HepG2 (cell line): ENCODE measurements around the gene INA. TPM values are rescaled to one million over a fixed set of nuclear protein-coding genes. Genes with fewer than 3 reads are reported as not detected.

Source experiments
- ASH2L ChIP-seq: fragments of 300-600, 200-600 bp; sonication (generic); IDR thresholded peaks from 2 replicates; pipeline ENCODE4 v1.7.0; 2017; ENCODE audit warnings: low read depth, mild to moderate bottlenecking, moderate library complexity, mixed read lengths, low read length; ENCODE audit not compliant: insufficient read length
- FOXM1 ChIP-seq: sonication (generic); formaldehyde crosslinking; IDR thresholded peaks from 2 replicates; pipeline ENCODE4 v1.5.0; 2020; ENCODE audit warnings: missing genetic modification reagents
- HNF4G ChIP-seq, 2 experiments: sonication (generic) in 1 of 2; formaldehyde crosslinking in 1 of 2; IDR thresholded peaks; 2 replicates each; pipeline versions ENCODE4 v1.4.0 to v1.6.1; 2011 to 2020; ENCODE audit warnings: borderline replicate concordance in 2 of 2, low read depth in 2 of 2, mild to moderate bottlenecking in 2 of 2, low read length in 1 of 2, missing genetic modification reagents in 1 of 2, moderate library complexity in 1 of 2
- NPAS2 ChIP-seq: sonication (generic); formaldehyde crosslinking; IDR thresholded peaks from 2 replicates; pipeline ENCODE4 v1.8.0; 2022; ENCODE audit warnings: mild to moderate bottlenecking, missing genetic modification reagents, borderline replicate concordance
- RARA ChIP-seq: IDR thresholded peaks from 2 replicates; pipeline ENCODE4 v1.6.1; 2016; ENCODE audit warnings: missing genetic modification reagents, missing compliant biosample characterization
- SOX6 ChIP-seq, 2 experiments: fragments of 450-650 bp in 1 of 2; sonication (generic) in 1 of 2; formaldehyde crosslinking in 1 of 2; IDR thresholded peaks; 2 replicates each; pipeline versions ENCODE4 v1.4.0 to v1.6.1; 2017 to 2020; ENCODE audit warnings: antibody characterized with exemption in 1 of 2, mild to moderate bottlenecking in 1 of 2, missing genetic modification reagents in 1 of 2
- TCF7 ChIP-seq: sonication (generic); IDR thresholded peaks from 2 replicates; pipeline ENCODE4 v1.6.1; 2016; ENCODE audit warnings: antibody characterized with exemption, low read depth
- TEAD3 ChIP-seq: optimal IDR thresholded peaks from 2 replicates; pipeline ENCODE3; 2016; ENCODE audit warnings: borderline replicate concordance
- ZNF337 ChIP-seq: sonication (generic); formaldehyde crosslinking; IDR thresholded peaks from 2 replicates; pipeline ENCODE4 v1.5.1; 2020; ENCODE audit warnings: missing genetic modification reagents, low read depth, mild to moderate bottlenecking, borderline replicate concordance
- ZNF362 ChIP-seq: sonication (generic); formaldehyde crosslinking; IDR thresholded peaks from 2 replicates; pipeline ENCODE4 v1.4.0; 2020; ENCODE audit warnings: missing genetic modification reagents, mild to moderate bottlenecking, borderline replicate concordance
- polyA plus RNA-seq, 8 experiments: library from polyadenylated mRNA; depleted of rRNA in 3 of 8; stranded (reverse) in 7 of 8; unstranded in 1 of 8; fragments of >200 nt; fragmentation: Illumina TruSeq in 4 of 8; extraction: Trizol in 4 of 8; gene quantifications; 2 replicates each; pipeline versions ENCODE4 v1.2.1 to v1.2.3, GENCODE V29; 2011 to 2016; ENCODE audit warnings: low read depth in 4 of 8, missing spikeins in 1 of 8, mixed read lengths in 1 of 8; ENCODE audit not compliant: insufficient read depth in 1 of 8
- total RNA-seq, 5 experiments: library from RNA; depleted of rRNA; stranded (reverse); fragments of >200 nt; fragmentation: Illumina TruSeq; extraction: Trizol; gene quantifications; 2 replicates each; pipeline ENCODE4 v1.2.3, GENCODE V29; 2016; ENCODE audit warnings: low read depth in 1 of 5
- TF ChIP-seq, protein P1 (sequence below): sonication (generic); formaldehyde crosslinking; IDR thresholded peaks from 2 replicates; pipeline ENCODE4 v1.4.0; 2020; ENCODE audit warnings: low read depth, missing genetic modification reagents
- TF ChIP-seq, protein P2 (sequence below): sonication (generic); formaldehyde crosslinking; IDR thresholded peaks from 2 replicates; pipeline ENCODE4 v1.5.1; 2020; ENCODE audit warnings: mild to moderate bottlenecking, missing genetic modification reagents, borderline replicate concordance
- TF ChIP-seq, protein P3 (sequence below): IDR thresholded peaks from 2 replicates; pipeline ENCODE4 v1.4.0; 2020; ENCODE audit warnings: mild to moderate bottlenecking, missing genetic modification reagents

INA gene
- total and polyA plus RNA-seq, 2 of the 13 experiments (the other 11 are each of a cell fraction or from before 2014, with no cell fraction given), result 0.04 to 0.13 TPM

- TF ChIP-seq, protein P1, sequence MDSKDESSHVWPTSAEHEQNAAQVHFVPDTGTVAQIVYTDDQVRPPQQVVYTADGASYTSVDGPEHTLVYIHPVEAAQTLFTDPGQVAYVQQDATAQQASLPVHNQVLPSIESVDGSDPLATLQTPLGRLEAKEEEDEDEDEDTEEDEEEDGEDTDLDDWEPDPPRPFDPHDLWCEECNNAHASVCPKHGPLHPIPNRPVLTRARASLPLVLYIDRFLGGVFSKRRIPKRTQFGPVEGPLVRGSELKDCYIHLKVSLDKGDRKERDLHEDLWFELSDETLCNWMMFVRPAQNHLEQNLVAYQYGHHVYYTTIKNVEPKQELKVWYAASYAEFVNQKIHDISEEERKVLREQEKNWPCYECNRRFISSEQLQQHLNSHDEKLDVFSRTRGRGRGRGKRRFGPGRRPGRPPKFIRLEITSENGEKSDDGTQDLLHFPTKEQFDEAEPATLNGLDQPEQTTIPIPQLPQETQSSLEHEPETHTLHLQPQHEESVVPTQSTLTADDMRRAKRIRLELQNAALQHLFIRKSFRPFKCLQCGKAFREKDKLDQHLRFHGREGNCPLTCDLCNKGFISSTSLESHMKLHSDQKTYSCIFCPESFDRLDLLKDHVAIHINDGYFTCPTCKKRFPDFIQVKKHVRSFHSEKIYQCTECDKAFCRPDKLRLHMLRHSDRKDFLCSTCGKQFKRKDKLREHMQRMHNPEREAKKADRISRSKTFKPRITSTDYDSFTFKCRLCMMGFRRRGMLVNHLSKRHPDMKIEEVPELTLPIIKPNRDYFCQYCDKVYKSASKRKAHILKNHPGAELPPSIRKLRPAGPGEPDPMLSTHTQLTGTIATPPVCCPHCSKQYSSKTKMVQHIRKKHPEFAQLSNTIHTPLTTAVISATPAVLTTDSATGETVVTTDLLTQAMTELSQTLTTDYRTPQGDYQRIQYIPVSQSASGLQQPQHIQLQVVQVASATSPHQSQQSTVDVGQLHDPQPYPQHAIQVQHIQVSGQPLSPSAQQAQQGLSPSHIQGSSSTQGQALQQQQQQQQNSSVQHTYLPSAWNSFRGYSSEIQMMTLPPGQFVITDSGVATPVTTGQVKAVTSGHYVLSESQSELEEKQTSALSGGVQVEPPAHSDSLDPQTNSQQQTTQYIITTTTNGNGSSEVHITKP, result 0 out of 2 replicates have a peak, but pooled peaks have one; percentile 27
- TF ChIP-seq TEAD3 (CRISPR knock-in tag), result peak; percentile 99
- TF ChIP-seq NPAS2 (CRISPR knock-in tag), result no peak
- TF ChIP-seq ASH2L, result peak; percentile 48
- TF ChIP-seq, protein P2, sequence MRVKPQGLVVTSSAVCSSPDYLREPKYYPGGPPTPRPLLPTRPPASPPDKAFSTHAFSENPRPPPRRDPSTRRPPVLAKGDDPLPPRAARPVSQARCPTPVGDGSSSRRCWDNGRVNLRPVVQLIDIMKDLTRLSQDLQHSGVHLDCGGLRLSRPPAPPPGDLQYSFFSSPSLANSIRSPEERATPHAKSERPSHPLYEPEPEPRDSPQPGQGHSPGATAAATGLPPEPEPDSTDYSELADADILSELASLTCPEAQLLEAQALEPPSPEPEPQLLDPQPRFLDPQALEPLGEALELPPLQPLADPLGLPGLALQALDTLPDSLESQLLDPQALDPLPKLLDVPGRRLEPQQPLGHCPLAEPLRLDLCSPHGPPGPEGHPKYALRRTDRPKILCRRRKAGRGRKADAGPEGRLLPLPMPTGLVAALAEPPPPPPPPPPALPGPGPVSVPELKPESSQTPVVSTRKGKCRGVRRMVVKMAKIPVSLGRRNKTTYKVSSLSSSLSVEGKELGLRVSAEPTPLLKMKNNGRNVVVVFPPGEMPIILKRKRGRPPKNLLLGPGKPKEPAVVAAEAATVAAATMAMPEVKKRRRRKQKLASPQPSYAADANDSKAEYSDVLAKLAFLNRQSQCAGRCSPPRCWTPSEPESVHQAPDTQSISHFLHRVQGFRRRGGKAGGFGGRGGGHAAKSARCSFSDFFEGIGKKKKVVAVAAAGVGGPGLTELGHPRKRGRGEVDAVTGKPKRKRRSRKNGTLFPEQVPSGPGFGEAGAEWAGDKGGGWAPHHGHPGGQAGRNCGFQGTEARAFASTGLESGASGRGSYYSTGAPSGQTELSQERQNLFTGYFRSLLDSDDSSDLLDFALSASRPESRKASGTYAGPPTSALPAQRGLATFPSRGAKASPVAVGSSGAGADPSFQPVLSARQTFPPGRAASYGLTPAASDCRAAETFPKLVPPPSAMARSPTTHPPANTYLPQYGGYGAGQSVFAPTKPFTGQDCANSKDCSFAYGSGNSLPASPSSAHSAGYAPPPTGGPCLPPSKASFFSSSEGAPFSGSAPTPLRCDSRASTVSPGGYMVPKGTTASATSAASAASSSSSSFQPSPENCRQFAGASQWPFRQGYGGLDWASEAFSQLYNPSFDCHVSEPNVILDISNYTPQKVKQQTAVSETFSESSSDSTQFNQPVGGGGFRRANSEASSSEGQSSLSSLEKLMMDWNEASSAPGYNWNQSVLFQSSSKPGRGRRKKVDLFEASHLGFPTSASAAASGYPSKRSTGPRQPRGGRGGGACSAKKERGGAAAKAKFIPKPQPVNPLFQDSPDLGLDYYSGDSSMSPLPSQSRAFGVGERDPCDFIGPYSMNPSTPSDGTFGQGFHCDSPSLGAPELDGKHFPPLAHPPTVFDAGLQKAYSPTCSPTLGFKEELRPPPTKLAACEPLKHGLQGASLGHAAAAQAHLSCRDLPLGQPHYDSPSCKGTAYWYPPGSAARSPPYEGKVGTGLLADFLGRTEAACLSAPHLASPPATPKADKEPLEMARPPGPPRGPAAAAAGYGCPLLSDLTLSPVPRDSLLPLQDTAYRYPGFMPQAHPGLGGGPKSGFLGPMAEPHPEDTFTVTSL, result peak; percentile 32; the same call in 1 of the 2 replicates
- peak; percentile 47 for TF ChIP-seq TCF7
- peak; percentile 50; the same call in 1 of the 2 replicates for TF ChIP-seq RARA (CRISPR knock-in tag)
- TF ChIP-seq, protein P3, sequence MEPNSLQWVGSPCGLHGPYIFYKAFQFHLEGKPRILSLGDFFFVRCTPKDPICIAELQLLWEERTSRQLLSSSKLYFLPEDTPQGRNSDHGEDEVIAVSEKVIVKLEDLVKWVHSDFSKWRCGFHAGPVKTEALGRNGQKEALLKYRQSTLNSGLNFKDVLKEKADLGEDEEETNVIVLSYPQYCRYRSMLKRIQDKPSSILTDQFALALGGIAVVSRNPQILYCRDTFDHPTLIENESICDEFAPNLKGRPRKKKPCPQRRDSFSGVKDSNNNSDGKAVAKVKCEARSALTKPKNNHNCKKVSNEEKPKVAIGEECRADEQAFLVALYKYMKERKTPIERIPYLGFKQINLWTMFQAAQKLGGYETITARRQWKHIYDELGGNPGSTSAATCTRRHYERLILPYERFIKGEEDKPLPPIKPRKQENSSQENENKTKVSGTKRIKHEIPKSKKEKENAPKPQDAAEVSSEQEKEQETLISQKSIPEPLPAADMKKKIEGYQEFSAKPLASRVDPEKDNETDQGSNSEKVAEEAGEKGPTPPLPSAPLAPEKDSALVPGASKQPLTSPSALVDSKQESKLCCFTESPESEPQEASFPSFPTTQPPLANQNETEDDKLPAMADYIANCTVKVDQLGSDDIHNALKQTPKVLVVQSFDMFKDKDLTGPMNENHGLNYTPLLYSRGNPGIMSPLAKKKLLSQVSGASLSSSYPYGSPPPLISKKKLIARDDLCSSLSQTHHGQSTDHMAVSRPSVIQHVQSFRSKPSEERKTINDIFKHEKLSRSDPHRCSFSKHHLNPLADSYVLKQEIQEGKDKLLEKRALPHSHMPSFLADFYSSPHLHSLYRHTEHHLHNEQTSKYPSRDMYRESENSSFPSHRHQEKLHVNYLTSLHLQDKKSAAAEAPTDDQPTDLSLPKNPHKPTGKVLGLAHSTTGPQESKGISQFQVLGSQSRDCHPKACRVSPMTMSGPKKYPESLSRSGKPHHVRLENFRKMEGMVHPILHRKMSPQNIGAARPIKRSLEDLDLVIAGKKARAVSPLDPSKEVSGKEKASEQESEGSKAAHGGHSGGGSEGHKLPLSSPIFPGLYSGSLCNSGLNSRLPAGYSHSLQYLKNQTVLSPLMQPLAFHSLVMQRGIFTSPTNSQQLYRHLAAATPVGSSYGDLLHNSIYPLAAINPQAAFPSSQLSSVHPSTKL (CRISPR knock-in tag), result peak; percentile 95
- TF ChIP-seq SOX6 (IDR thresholded peaks at IDR 0.05), result no peak
- peak; percentile 91 for TF ChIP-seq SOX6 (CRISPR knock-in tag; IDR thresholded peaks at IDR 0.05)
- TF ChIP-seq ZNF362 (CRISPR knock-in tag), result peak; percentile 85
- TF ChIP-seq FOXM1 (CRISPR knock-in tag), result no peak
- TF ChIP-seq ZNF337 (CRISPR knock-in tag), result no peak
- TF ChIP-seq HNF4G (IDR thresholded peaks at IDR 0.05; ENCODE audit: borderline replicate concordance, low read depth, low read length), result peak; percentile 48; the same call in 1 of the 2 replicates
- no peak for TF ChIP-seq HNF4G (CRISPR knock-in tag; IDR thresholded peaks at IDR 0.05; ENCODE audit: borderline replicate concordance, low read depth)
These were observed 45.8 kb upstream of the INA start (continued) for GRCh38 chr10:103231047-103231551.
